Stimulated activated naive CD8-positive, alpha-beta T cell treated with anti-CD3 and anti-CD28 coated beads, Interleukin-15, amount 100 ng/mL, for 72 hours (primary cell): ENCODE data around the gene DBNDD1.

Experiments used
- ATAC-seq: fragments of 150-1000 bp; cut with Tn5 transposase; 2 replicates; pipeline ENCODE4 v1.10.0; 2021; ENCODE audit warnings: mild to moderate bottlenecking, moderate library complexity
- DNase-seq, 2 donors: peaks; one replicate each; pipeline ENCODE4 v3.0.0; 2021 to 2022
- H3K27ac Mint-ChIP-seq, 2 donors: one replicate each; pipeline ENCODE4 v1.8.0; 2022; ENCODE audit warnings: mild to moderate bottlenecking in 2 of 2, mixed read lengths in 2 of 2, moderate library complexity in 2 of 2
- H3K27me3 Mint-ChIP-seq: one replicate; pipeline ENCODE4 v1.8.0; 2022; ENCODE audit warnings: mixed read lengths
- H3K4me1 Mint-ChIP-seq: one replicate; pipeline ENCODE4 v1.8.0; 2022; ENCODE audit warnings: mild to moderate bottlenecking, mixed read lengths
- H3K4me3 Mint-ChIP-seq, 2 donors: one replicate each; pipeline ENCODE4 v1.8.0; 2022; ENCODE audit warnings: mild to moderate bottlenecking in 2 of 2, mixed read lengths in 2 of 2, moderate library complexity in 1 of 2
- H3K9me3 Mint-ChIP-seq, 2 donors: one replicate each; pipeline ENCODE4 v1.8.0; 2022; ENCODE audit warnings: mixed read lengths in 2 of 2

The DBNDD1 gene

GRCh38 chr16:90023078-90023447, 3.8 kb upstream of the DBNDD1 start:
- DNase-seq (no peak), ATAC-seq (no peak)
- Mint-ChIP-seq H3K27ac (peak overlapping the region; percentile 13 to 93), H3K4me3 (peak overlapping the region; percentile 83 to 85), H3K27me3 (peaks cover 17% of the 10 kb centered on the region), H3K4me1 (peaks cover 49% of the 10 kb centered on the region), H3K9me3 (peaks cover 5 to 7% of the 10 kb centered on the region in 2 donors)

- ATAC-seq: peak; percentile 90
- H3K4me1 Mint-ChIP-seq: peaks cover 49% of the 10 kb centered on the region
- H3K27ac Mint-ChIP-seq: peak overlapping the region; percentile 52 to 93
- peaks cover 5 to 7% of the 10 kb centered on the region in 2 donors for H3K9me3 Mint-ChIP-seq
- H3K4me3 Mint-ChIP-seq: peak overlapping the region; percentile 83 to 85
- peaks cover 23% of the 10 kb centered on the region for H3K27me3 Mint-ChIP-seq
- DNase-seq: peak; percentile 83 to 89
Measured at GRCh38 chr16:90022209-90023077, 3.2 kb upstream of the DBNDD1 start.

GRCh38 chr16:90020838-90021382, 1.7 kb upstream of the DBNDD1 start:
- H3K27me3 Mint-ChIP-seq: peaks cover 24% of the 10 kb centered on the region
- H3K27ac Mint-ChIP-seq: no peak overlapping the region
- no peak for ATAC-seq
- no peak overlapping the region for H3K4me3 Mint-ChIP-seq
- peaks cover 5 to 7% of the 10 kb centered on the region in 2 donors for H3K9me3 Mint-ChIP-seq
- H3K4me1 Mint-ChIP-seq: peaks cover 43% of the 10 kb centered on the region
- no peak for DNase-seq

DNA sequence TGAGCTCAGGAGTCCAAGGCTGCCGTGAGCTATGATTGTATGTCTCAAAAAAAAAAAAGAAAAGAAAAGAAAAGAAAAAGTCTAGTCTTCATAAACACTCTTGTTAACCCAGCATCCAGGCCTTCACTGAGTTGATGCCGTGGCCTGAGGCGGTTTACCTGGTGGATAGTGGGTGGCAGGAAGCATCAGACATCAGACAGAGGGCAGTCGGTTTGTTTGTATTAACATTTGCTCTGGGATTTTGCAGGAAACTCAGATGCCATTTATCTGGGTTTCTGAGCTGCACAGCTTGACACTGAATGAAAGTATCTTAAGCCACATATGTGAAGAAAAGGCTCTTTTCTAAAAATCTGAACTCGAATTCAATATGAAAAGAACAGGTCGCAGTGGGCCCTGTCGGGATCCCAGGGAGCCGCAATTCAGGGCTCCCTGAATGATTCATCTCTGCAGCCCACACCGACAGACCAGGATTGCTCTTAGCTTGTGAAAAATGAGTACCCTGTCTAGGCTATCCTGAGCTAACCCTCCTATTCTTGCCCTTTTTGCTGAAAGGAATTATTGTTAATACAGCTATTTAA, 1.1 kb upstream of the DBNDD1 start:
- peak overlapping the region; percentile 82 to 84 for H3K4me3 Mint-ChIP-seq

GRCh38 chr16:90019543-90020259, 445 bp upstream of the DBNDD1 start:
- Mint-ChIP-seq H3K4me1 (peaks cover 40% of the 10 kb centered on the region), H3K27ac (peak overlapping the region in 1 of 2 donors; percentile 80)

More for the DNA sequence above, 1.1 kb upstream of the DBNDD1 start:
- Mint-ChIP-seq H3K27ac (no peak overlapping the region), H3K9me3 (peaks cover 5 to 7% of the 10 kb centered on the region in 2 donors), H3K4me1 (peaks cover 40% of the 10 kb centered on the region), H3K27me3 (peaks cover 24% of the 10 kb centered on the region)
- ATAC-seq: no peak
- DNase-seq: no peak

GRCh38 chr16:90018297-90018651, 982 bp downstream of the DBNDD1 start:
- ATAC-seq (no peak), DNase-seq (no peak)
- H3K9me3 Mint-ChIP-seq: peaks cover 5 to 7% of the 10 kb centered on the region in 2 donors
- H3K4me3 Mint-ChIP-seq: peak overlapping the region; percentile 72 to 74
- no peak overlapping the region for H3K27ac Mint-ChIP-seq
- H3K27me3 Mint-ChIP-seq: peaks cover 28% of the 10 kb centered on the region
- peaks cover 41% of the 10 kb centered on the region for H3K4me1 Mint-ChIP-seq

More at GRCh38 chr16:90019543-90020259, 445 bp upstream of the DBNDD1 start:
- peak; percentile 59 for ATAC-seq
- DNase-seq: peak; percentile 37 to 39
- H3K4me3 Mint-ChIP-seq: peak overlapping the region; percentile 82 to 84
- H3K27me3 Mint-ChIP-seq: peaks cover 24% of the 10 kb centered on the region
- H3K9me3 Mint-ChIP-seq: peaks cover 5 to 7% of the 10 kb centered on the region in 2 donors

GRCh38 chr16:90016339-90016950, 2.8 kb downstream of the DBNDD1 start:
- no peak for ATAC-seq
- Mint-ChIP-seq H3K27me3 (peaks cover 32% of the 10 kb centered on the region), H3K4me1 (peaks cover 25% of the 10 kb centered on the region), H3K4me3 (no peak overlapping the region), H3K27ac (no peak overlapping the region), H3K9me3 (no peaks in the 10 kb centered on the region)
- DNase-seq: no peak

DNA sequence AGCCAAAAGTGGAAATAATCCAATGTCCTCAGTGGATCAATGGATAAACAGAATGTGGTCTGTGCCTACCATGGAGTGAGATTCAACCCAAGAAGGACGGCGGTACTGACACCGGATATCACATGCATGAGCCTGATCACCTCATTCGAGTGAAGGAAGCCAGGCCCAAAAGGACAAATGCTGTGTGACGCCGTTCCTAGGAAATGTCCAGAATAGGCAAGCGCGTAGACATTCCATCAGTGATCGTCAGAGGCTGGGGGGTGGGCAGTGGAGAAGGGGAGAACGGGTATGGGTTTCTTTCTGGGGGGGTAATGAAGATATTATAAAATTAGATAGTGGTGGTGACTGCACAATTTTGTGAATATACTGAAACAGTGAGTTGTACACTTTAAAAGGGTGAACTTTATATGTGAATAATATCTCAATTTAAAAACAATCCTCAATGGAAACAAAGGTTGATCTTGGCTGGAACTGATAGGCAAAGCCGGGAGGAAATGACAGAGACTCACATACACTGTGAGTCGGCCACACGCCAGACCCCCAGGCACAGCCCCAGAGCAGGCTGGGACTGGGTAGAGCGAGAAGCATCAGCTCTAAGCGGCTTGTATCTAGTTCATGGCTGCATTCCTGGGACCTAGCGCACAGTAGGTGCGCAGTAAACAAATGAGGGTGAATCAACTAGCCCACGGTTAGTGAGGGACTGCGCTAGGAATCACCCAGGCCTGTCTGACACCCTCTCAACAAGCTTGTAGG, 3.5 kb downstream of the DBNDD1 start:
- DNase-seq: no peak
- Mint-ChIP-seq H3K27me3 (peaks cover 32% of the 10 kb centered on the region), H3K4me1 (peaks cover 20% of the 10 kb centered on the region), H3K27ac (no peak overlapping the region), H3K4me3 (no peak overlapping the region), H3K9me3 (no peaks in the 10 kb centered on the region)
- ATAC-seq: no peak

- no peaks in the 10 kb centered on the region for H3K9me3 Mint-ChIP-seq
- no peak overlapping the region for H3K27ac Mint-ChIP-seq
- peaks cover 16% of the 10 kb centered on the region for H3K27me3 Mint-ChIP-seq
- DNase-seq (no peak), ATAC-seq (no peak)
- H3K4me3 Mint-ChIP-seq: no peak overlapping the region
- H3K4me1 Mint-ChIP-seq: peaks cover 29% of the 10 kb centered on the region
Measured at GRCh38 chr16:90012991-90013745, 6.1 kb downstream of the DBNDD1 start.

DNA sequence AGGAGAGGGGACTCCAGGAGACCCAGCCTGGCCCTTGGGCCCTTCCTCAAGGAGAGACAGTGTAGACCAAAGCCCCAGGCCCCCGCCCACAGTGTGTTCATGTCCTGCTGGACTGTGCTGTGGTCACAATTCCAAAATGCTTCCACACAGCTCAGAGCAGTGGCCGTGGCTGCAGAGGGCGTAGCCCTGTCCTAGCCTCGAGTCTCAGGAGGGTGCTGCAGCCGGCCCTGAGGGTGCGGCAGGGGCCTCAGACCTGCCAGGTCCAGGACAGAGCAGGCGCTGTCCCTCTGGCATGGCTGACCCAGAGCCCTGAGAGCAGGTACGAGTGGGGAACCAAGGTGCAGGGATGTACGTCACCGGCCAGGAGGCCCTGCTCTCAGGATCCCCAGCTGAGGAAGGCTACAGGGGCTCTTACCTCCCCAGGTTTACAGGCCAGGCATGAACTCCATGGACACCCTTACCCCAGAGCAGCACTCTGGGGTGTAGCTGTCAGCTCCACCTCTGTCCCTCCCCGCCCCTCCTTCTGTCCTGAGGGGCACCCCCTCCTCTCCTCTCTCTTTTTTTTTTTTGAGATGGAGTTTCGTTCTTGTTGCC, 7.3 kb downstream of the DBNDD1 start:
- H3K9me3 Mint-ChIP-seq: no peaks in the 10 kb centered on the region

GRCh38 chr16:90011508-90011819, 7.8 kb downstream of the DBNDD1 start:
- no peaks in the 10 kb centered on the region for H3K9me3 Mint-ChIP-seq
- no peak for DNase-seq
- H3K4me3 Mint-ChIP-seq: no peak overlapping the region
- H3K4me1 Mint-ChIP-seq: peaks cover 29% of the 10 kb centered on the region
- no peak for ATAC-seq
- peaks cover 8% of the 10 kb centered on the region for H3K27me3 Mint-ChIP-seq
- H3K27ac Mint-ChIP-seq: no peak overlapping the region

More for the DNA sequence above, 7.3 kb downstream of the DBNDD1 start:
- H3K4me1 Mint-ChIP-seq: peaks cover 29% of the 10 kb centered on the region
- no peak for DNase-seq
- H3K27me3 Mint-ChIP-seq: peaks cover 8% of the 10 kb centered on the region
- ATAC-seq: no peak
- no peak overlapping the region for H3K4me3 Mint-ChIP-seq
- no peak overlapping the region for H3K27ac Mint-ChIP-seq

- H3K27ac Mint-ChIP-seq: no peak overlapping the region
- peaks cover 8% of the 10 kb centered on the region for H3K27me3 Mint-ChIP-seq
- peaks cover 29% of the 10 kb centered on the region for H3K4me1 Mint-ChIP-seq
- no peaks in the 10 kb centered on the region for H3K9me3 Mint-ChIP-seq
- ATAC-seq (no peak), DNase-seq (no peak)
- no peak overlapping the region for H3K4me3 Mint-ChIP-seq
Measured at GRCh38 chr16:90010676-90011507, 8.4 kb downstream of the DBNDD1 start.

DNA sequence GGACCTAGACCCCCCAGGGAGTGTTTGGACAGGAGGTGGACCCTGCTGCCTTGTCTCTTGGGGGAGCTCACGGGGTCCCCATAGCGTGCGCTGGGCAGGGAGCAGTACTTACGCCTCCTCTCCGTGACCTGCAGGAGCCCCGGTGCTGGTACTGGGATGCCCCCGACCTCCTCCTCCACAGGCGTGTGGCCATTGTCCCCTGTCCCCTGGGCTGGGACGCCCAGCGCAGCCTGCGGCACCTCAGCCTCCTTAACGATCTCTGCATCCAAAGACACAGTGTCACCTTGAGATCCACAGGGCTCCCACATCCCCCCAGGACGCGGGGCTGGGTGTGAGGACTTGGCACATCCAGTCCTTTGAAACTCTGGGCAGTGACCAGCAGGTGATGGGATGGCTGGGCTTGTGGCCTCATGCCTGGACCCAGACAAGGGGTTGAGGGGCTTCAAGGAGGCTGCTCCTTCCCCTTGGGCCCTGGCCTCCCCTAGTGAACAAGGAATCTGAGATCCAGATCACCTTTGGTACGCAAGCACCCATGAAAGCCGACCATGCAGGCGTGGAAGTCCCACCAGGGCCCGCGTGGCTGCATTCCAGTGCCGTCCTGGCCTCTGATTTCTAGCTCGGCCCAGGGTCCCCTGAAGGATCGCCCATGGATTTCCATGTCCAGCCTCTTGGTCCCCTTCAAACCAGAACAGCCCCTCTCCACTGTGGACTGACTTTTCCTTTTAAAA, 9.9 kb downstream of the DBNDD1 start:
- DNase-seq (no peak), ATAC-seq (peak; percentile 47)
- Mint-ChIP-seq H3K27me3 (peaks cover 8% of the 10 kb centered on the region), H3K4me1 (peaks cover 29% of the 10 kb centered on the region), H3K9me3 (no peaks in the 10 kb centered on the region), H3K27ac (peak overlapping the region in 1 of 2 donors; percentile 83), H3K4me3 (peak overlapping the region; percentile 83 to 86)
